ENCODE measurements around the gene ALDH1L1. TPM values are rescaled to one million over a fixed set of nuclear protein-coding genes. Genes with fewer than 3 reads are reported as not detected.

The ALDH1L1 gene
- total and polyA plus RNA-seq, 2 of the 4 experiments (the other 2 are of a cell fraction) = not detected

DNA sequence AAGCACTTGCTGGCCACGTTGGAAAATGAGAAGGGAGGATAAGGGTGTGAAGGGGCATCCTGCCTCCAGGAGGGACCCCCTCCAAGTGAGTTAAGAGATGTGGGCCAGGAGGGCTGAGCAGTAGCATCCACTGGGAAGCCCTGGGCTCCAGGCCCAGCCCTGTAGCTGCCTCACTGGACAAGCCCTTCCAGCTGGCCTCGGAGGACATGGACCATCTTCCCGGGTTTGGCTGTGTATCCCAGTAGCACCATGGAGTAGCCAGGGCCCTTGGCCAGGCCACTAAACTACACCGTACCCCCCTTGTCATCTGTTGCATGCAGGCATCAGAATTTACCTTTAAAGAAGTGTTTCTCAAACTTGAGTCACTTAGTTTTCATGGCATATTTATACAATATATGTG is 29.4 kb upstream of the ALDH1L1 start:
- peaks cover 5% of the 10 kb centered on the region for H3K4me1 ChIP-seq (ENCODE audit: control insufficient read depth, insufficient read depth, low read length)
- WGBS, 2 experiments (ENCODE audit: extremely low coverage in 2 of 2, insufficient read length in 1 of 2) = no CpG with 5 or more reads among the region's 4 CpGs
- H3K27me3 ChIP-seq (ENCODE audit: control insufficient read depth, insufficient read depth, low read length) = peaks cover 9% of the 10 kb centered on the region; the same call in 1 of the 2 replicates
- peaks cover 2% of the 10 kb centered on the region; the same call in 1 of the 2 replicates for H3K9me1 ChIP-seq (ENCODE audit: insufficient read depth, low read length)
- H4K91ac ChIP-seq (ENCODE audit: insufficient read depth, low read depth, low read length) = no peak overlapping the region
- dilution Hi-C loops (cut with HindIII; ENCODE audit: low sequenced_read_pairs, unreplicated experiment) (no loop called here), in situ Hi-C loops (cut with MboI; ENCODE audit: low sequenced_read_pairs) (no loop called here), intact Hi-C loops (cut with micrococcal nuclease) (no loop called here)
- no peaks in the 10 kb centered on the region for H4K20me1 ChIP-seq (ENCODE audit: insufficient read depth, low read length)
- no peak overlapping the region for H3K4me2 ChIP-seq (ENCODE audit: low read depth, low read length)
- no peak overlapping the region for H3K4me3 ChIP-seq (ENCODE audit: insufficient read depth, low read depth, low read length)
- H2BK15ac ChIP-seq (ENCODE audit: low read depth, low read length) = no peak overlapping the region
- no peak overlapping the region for H4K8ac ChIP-seq (ENCODE audit: low read depth in 2 of 2, low read length in 2 of 2)
- no peaks in the 10 kb centered on the region for H3K36me3 ChIP-seq (ENCODE audit: control insufficient read depth, insufficient read depth, low read length)
- no peak overlapping the region for H3K4ac ChIP-seq (ENCODE audit: low read depth, low read length)
- no peak overlapping the region for H3K18ac ChIP-seq (ENCODE audit: low read depth, low read length)
- peak overlapping the region; percentile 40; the same call in 1 of the 2 replicates for H2BK120ac ChIP-seq (ENCODE audit: low read depth, low read length)
- H2BK5ac ChIP-seq (ENCODE audit: low read depth, low read length, poor library complexity, severe bottlenecking) = peak overlapping the region; percentile 3
- H3K79me1 ChIP-seq (ENCODE audit: low read depth in 1 of 2, low read length in 2 of 2) = no peaks in the 10 kb centered on the region
- H2BK20ac ChIP-seq (ENCODE audit: low read depth, low read length) = 0 out of 2 replicates have a peak overlapping the region, but pooled peaks have one; percentile 54
- no peak overlapping the region for H2AFZ ChIP-seq (replicated peaks; ENCODE audit: low read length, poor library complexity)
- no TSS peak for BruUV-seq (replicated peaks)
- no peaks in the 10 kb centered on the region for H3K9me3 ChIP-seq (ENCODE audit: control insufficient read depth, insufficient read depth, low read length)
- H3K9ac ChIP-seq (ENCODE audit: low read depth, low read length) = no peak overlapping the region
- ATAC-seq (ENCODE audit: low read depth) (no peak), DNase-seq (no peak)
- no peak overlapping the region for H3K56ac ChIP-seq (ENCODE audit: extremely low read depth, insufficient read depth, low read length)
- H3K23ac ChIP-seq (ENCODE audit: low read depth, low read length) = no peak overlapping the region
- peak overlapping the region; percentile 26 for H2AK9ac ChIP-seq (replicated peaks; ENCODE audit: low read depth, low read length, poor library complexity)
- no peak overlapping the region for H4K5ac ChIP-seq (ENCODE audit: low read depth, low read length)
- H3K27ac ChIP-seq (ENCODE audit: insufficient read depth, low read length) = no peak overlapping the region
- no peak overlapping the region for H3K14ac ChIP-seq (replicated peaks; ENCODE audit: low read depth, low read length)
- TF ChIP-seq CEBPB (IDR thresholded peaks at IDR 0.05; ENCODE audit: low read depth, low read length) (no peak), MAZ (IDR thresholded peaks at IDR 0.05; ENCODE audit: borderline replicate concordance, low read depth, low read length) (no peak), FOS (IDR thresholded peaks at IDR 0.05; ENCODE audit: low read depth, low read length) (no peak), MAFK (IDR thresholded peaks at IDR 0.05; ENCODE audit: low read depth, low read length) (no peak), SMC3 (IDR thresholded peaks at IDR 0.05; ENCODE audit: low read depth, low read length) (no peak), NFE2L2 (IDR thresholded peaks at IDR 0.05; ENCODE audit: low read depth, low read length) (no peak), MXI1 (IDR thresholded peaks at IDR 0.05; ENCODE audit: borderline replicate concordance, low read depth, low read length) (no peak), RAD21 (IDR thresholded peaks at IDR 0.05; ENCODE audit: low read length) (no peak), RFX5 (IDR thresholded peaks at IDR 0.05; ENCODE audit: low read depth, low read length) (no peak), RCOR1 (IDR thresholded peaks at IDR 0.05; ENCODE audit: insufficient replicate concordance, low read length) (no peak), BHLHE40 (IDR thresholded peaks at IDR 0.05; ENCODE audit: low read depth, low read length) (no peak)
- TF ChIP-seq, protein P1, sequence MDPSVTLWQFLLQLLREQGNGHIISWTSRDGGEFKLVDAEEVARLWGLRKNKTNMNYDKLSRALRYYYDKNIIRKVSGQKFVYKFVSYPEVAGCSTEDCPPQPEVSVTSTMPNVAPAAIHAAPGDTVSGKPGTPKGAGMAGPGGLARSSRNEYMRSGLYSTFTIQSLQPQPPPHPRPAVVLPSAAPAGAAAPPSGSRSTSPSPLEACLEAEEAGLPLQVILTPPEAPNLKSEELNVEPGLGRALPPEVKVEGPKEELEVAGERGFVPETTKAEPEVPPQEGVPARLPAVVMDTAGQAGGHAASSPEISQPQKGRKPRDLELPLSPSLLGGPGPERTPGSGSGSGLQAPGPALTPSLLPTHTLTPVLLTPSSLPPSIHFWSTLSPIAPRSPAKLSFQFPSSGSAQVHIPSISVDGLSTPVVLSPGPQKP (IDR thresholded peaks at IDR 0.05; ENCODE audit: borderline replicate concordance, low read depth, low read length) = no peak
- TF ChIP-seq, protein P2, sequence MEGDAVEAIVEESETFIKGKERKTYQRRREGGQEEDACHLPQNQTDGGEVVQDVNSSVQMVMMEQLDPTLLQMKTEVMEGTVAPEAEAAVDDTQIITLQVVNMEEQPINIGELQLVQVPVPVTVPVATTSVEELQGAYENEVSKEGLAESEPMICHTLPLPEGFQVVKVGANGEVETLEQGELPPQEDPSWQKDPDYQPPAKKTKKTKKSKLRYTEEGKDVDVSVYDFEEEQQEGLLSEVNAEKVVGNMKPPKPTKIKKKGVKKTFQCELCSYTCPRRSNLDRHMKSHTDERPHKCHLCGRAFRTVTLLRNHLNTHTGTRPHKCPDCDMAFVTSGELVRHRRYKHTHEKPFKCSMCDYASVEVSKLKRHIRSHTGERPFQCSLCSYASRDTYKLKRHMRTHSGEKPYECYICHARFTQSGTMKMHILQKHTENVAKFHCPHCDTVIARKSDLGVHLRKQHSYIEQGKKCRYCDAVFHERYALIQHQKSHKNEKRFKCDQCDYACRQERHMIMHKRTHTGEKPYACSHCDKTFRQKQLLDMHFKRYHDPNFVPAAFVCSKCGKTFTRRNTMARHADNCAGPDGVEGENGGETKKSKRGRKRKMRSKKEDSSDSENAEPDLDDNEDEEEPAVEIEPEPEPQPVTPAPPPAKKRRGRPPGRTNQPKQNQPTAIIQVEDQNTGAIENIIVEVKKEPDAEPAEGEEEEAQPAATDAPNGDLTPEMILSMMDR (conservative IDR thresholded peaks at IDR 0.05; ENCODE audit: low read depth, low read length) = no peak
- POLR2A ChIA-PET (ENCODE audit: unreplicated experiment) = no interaction called here
- CTCF ChIA-PET = no interaction called here
- H2AK5ac ChIP-seq (ENCODE audit: low read depth, low read length) = 0 out of 2 replicates have a peak overlapping the region, but pooled peaks have one; percentile 12
